Measurements from ENCODE around the gene RNF31. TPM values are rescaled to one million over a fixed set of nuclear protein-coding genes. Genes with fewer than 3 reads are reported as not detected.

RNF31 gene
- total RNA-seq, 1 donor from 2014 or later: 79.4 TPM

DNA sequence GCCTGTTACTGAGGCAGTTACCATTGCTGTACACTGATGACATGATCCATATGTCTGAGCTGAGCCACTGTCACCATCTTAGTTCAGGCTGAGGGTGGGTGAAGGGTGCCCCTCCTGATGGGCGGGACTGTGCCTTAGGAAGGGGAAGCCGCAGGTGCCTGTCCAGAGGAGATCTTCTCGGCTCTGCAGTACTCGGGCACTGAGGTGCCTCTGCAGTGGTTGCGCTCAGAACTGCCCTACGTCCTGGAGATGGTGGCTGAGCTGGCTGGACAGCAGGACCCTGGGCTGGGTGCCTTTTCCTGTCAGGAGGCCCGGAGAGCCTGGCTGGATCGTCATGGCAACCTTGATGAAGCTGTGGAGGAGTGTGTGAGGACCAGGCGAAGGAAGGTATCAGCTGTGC, 3.7 kb downstream of the RNF31 start:
- TF ChIP-seq, protein P1, sequence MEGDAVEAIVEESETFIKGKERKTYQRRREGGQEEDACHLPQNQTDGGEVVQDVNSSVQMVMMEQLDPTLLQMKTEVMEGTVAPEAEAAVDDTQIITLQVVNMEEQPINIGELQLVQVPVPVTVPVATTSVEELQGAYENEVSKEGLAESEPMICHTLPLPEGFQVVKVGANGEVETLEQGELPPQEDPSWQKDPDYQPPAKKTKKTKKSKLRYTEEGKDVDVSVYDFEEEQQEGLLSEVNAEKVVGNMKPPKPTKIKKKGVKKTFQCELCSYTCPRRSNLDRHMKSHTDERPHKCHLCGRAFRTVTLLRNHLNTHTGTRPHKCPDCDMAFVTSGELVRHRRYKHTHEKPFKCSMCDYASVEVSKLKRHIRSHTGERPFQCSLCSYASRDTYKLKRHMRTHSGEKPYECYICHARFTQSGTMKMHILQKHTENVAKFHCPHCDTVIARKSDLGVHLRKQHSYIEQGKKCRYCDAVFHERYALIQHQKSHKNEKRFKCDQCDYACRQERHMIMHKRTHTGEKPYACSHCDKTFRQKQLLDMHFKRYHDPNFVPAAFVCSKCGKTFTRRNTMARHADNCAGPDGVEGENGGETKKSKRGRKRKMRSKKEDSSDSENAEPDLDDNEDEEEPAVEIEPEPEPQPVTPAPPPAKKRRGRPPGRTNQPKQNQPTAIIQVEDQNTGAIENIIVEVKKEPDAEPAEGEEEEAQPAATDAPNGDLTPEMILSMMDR (conservative IDR thresholded peaks at IDR 0.05; ENCODE audit: low read depth, low read length): no peak
- no peak overlapping the region for H3K4me3 ChIP-seq (ENCODE audit: low read depth, low read length)
- DNase-seq (ENCODE audit: low read depth): no peak

- TF ChIP-seq, protein P1 (conservative IDR thresholded peaks at IDR 0.05; ENCODE audit: low read depth, low read length): no peak
- no peak overlapping the region for H3K4me3 ChIP-seq (ENCODE audit: low read depth, low read length)
- DNase-seq (ENCODE audit: low read depth): no peak
These were observed 4.2 kb downstream of the RNF31 start for GRCh38 chr14:24151404-24152080.

- DNase-seq (ENCODE audit: low read depth): no peak
- no peak overlapping the region for H3K4me3 ChIP-seq (ENCODE audit: low read depth, low read length)
- TF ChIP-seq, protein P1 (conservative IDR thresholded peaks at IDR 0.05; ENCODE audit: low read depth, low read length): no peak
These were observed 7.8 kb downstream of the RNF31 start for GRCh38 chr14:24155100-24155499.

GRCh38 chr14:24156840-24157239, 9.5 kb downstream of the RNF31 start:
- DNase-seq (ENCODE audit: low read depth): no peak
- TF ChIP-seq, protein P1 (conservative IDR thresholded peaks at IDR 0.05; ENCODE audit: low read depth, low read length): no peak
- H3K4me3 ChIP-seq (ENCODE audit: low read depth, low read length): no peak overlapping the region

DNA sequence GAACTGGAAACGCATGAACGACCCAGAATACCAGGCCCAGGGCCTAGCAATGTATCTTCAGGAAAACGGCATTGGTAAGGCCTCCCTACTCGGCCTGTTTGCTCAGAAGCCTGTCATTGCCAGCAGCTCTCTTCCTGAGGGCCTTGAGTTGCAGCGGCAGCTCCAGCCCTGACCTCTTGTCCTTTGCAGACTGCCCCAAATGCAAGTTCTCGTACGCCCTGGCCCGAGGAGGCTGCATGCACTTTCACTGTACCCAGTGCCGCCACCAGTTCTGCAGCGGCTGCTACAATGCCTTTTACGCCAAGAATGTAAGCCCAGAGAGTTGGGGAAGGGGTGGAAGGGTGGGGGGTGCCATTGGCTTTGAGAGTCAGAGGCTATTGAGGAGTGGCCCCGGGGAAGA, 10.0 kb downstream of the RNF31 start:
- TF ChIP-seq, protein P1 (conservative IDR thresholded peaks at IDR 0.05; ENCODE audit: low read depth, low read length): no peak
- no peak overlapping the region for H3K4me3 ChIP-seq (ENCODE audit: low read depth, low read length)
- DNase-seq (ENCODE audit: low read depth): no peak

DNA sequence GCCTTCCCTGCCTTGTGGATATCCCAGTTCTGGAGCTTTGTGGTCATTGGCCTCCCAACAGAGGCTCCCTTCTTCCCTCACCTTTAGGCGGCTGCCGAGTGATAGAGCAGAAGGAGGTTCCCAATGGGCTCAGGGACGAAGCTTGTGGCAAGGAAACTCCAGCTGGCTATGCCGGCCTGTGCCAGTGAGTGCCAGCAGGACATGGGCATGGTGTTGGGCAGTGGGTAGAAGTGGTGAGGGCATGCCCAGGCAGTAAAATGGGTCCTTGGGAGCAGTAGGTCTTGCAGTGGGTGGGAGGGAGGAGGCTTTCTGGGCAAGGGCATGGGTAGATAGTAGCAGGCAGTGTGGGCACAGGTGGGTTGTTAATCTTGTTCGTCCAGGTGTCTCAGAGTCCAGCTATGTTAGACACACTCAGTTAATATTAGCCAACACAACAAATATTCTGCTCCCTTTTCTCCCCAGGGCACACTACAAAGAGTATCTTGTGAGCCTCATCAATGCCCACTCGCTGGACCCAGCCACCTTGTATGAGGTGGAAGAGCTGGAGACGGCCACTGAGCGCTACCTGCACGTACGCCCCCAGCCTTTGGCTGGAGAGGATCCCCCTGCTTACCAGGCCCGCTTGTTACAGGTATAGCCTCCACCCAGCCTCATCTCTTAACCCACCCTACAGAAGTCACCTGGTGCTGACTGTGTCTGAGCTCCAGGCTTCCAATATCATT, 12.6 kb downstream of the RNF31 start:
- TF ChIP-seq, protein P1 (conservative IDR thresholded peaks at IDR 0.05; ENCODE audit: low read depth, low read length): no peak
- no peak overlapping the region for H3K4me3 ChIP-seq (ENCODE audit: low read depth, low read length)
- no peak for DNase-seq (ENCODE audit: low read depth)

- no peak for DNase-seq (ENCODE audit: low read depth)
- TF ChIP-seq, protein P1 (conservative IDR thresholded peaks at IDR 0.05; ENCODE audit: low read depth, low read length): no peak
- H3K4me3 ChIP-seq (ENCODE audit: low read depth, low read length): no peak overlapping the region
These were observed 13.2 kb downstream of the RNF31 start for GRCh38 chr14:24160499-24160849.
